GM19043 (cell line): ENCODE measurements around the gene BTC.
A peak's percentile ranks its signal among the peaks of the same experiment; 100 is the strongest.
"Not testable (repeated sequence)": the region's sequence is repeated elsewhere in the genome, so short reads cannot be mapped to it uniquely, and the experiment has no call there.

ENCODE experiments used
- ATAC-seq: cut with Tn5 transposase; IDR thresholded peaks from one replicate; pipeline ENCODE4 v1.9.1; 2021; ENCODE audit warnings: low read depth; ENCODE audit not compliant: unreplicated experiment

BTC gene

GRCh38 chr4:74758551-74759145 is 35.7 kb downstream of the BTC start:
- no peak for ATAC-seq

GRCh38 chr4:74757136-74757535 is 37.2 kb downstream of the BTC start:
- ATAC-seq = no peak

GRCh38 chr4:74755486-74755885 is 38.8 kb downstream of the BTC start:
- ATAC-seq = no peak

- peak; percentile 83 for ATAC-seq
These were observed 40.1 kb downstream of the BTC start for GRCh38 chr4:74754218-74754617.

GRCh38 chr4:74752798-74753197 is 41.5 kb downstream of the BTC start:
- ATAC-seq = no peak

GRCh38 chr4:74751856-74752255 is 42.5 kb downstream of the BTC start:
- no peak for ATAC-seq

- ATAC-seq = no peak
These were observed 43.1 kb downstream of the BTC start for GRCh38 chr4:74751247-74751646.

- ATAC-seq = no peak
These were observed 52.1 kb downstream of the BTC start for GRCh38 chr4:74742185-74742584.

- ATAC-seq = no peak
These were observed 55.7 kb downstream of the BTC start for GRCh38 chr4:74738464-74739143.

- ATAC-seq = no peak
These were observed 59.3 kb downstream of the BTC start for GRCh38 chr4:74734995-74735394.

- no peak for ATAC-seq
These were observed 60.6 kb downstream of the BTC start for GRCh38 chr4:74733756-74734155.

- no peak for ATAC-seq
These were observed 69.3 kb downstream of the BTC start for GRCh38 chr4:74724979-74725378.

- ATAC-seq = no peak
These were observed 77.9 kb downstream of the BTC start for GRCh38 chr4:74716436-74716765.

- peak; percentile 55 for ATAC-seq
These were observed 78.5 kb downstream of the BTC start for GRCh38 chr4:74715706-74716435.

GRCh38 chr4:74714611-74715130 is 79.7 kb downstream of the BTC start:
- no peak for ATAC-seq

GRCh38 chr4:74708135-74708534 is 86.2 kb downstream of the BTC start:
- not testable (repeated sequence) for ATAC-seq
